ENCODE data around the gene RBM25. TPM values are rescaled to one million over a fixed set of nuclear protein-coding genes. Genes with fewer than 3 reads are reported as not detected.

Gene RBM25
- total and polyA plus RNA-seq, 2 experiments from 2014 or later: 120 to 204 TPM

DNA sequence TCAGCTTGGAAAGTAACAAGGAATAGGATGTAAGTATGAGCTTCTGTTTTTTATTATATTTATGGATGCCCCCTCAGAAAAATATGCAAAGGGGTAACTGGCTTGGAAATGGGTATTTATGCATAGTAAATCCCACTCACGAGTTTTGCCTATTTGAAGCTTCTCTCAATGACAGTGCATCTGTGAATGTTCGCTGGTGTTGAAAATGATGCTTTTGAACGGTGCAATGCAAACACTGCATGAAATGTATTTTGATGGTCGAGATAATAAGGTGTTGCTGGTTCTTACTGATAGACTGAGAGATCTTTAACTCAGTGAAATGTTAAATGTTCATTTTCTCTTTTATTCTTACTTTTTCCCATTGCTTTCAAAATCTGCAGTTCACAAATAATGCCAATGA lies 42.0 kb downstream of the RBM25 start:
- Mint-ChIP-seq H3K4me1 (peaks cover 5% of the 10 kb centered on the region; the same call in 2 of the 3 replicates), H3K4me3 (no peak overlapping the region), H3K27ac (no peak overlapping the region), H3K36me3 (ENCODE audit: low read depth) (peaks cover 78% of the 10 kb centered on the region), H3K9me3 (no peaks in the 10 kb centered on the region), H3K27me3 (ENCODE audit: insufficient read depth, low read depth, poor library complexity) (no peaks in the 10 kb centered on the region)
- Histone ChIP-seq H4K20me1 (replicated peaks; ENCODE audit: insufficient read depth) (peaks cover 11% of the 10 kb centered on the region; the same call in 1 of the 2 replicates), H3K4me1 (ENCODE audit: insufficient read depth) (peaks cover 4% of the 10 kb centered on the region; the same call in 1 of the 2 replicates), H3K79me2 (replicated peaks; ENCODE audit: insufficient read depth) (peaks cover 47% of the 10 kb centered on the region), H3K9me2 (ENCODE audit: insufficient read depth) (no peaks in the 10 kb centered on the region), H3K36me3 (ENCODE audit: insufficient read depth) (peaks cover 65% of the 10 kb centered on the region), H3K4me3 (no peak overlapping the region), H3K27me3 (ENCODE audit: insufficient read depth) (no peaks in the 10 kb centered on the region), H3K4me2 (no peak overlapping the region), H3F3A (replicated peaks; ENCODE audit: low read depth) (peaks cover 10% of the 10 kb centered on the region; the same call in 1 of the 2 replicates), H2AFZ (no peak overlapping the region), H3K27ac (ENCODE audit: low read depth) (no peak overlapping the region)
- no peak for TF ChIP-seq ETS1 (IDR thresholded peaks at IDR 0.05)
- no peak for TF ChIP-seq STAT1 (IDR thresholded peaks at IDR 0.05; ENCODE audit: unreplicated experiment)
- TF ChIP-seq REST (IDR thresholded peaks at IDR 0.05; ENCODE audit: unreplicated experiment): no peak
- TF ChIP-seq POLR2AphosphoS5 (IDR thresholded peaks at IDR 0.05; ENCODE audit: low read depth): no peak
- DNase-seq (ENCODE audit: low spot score) (no peak), ATAC-seq (no peak)

DNA sequence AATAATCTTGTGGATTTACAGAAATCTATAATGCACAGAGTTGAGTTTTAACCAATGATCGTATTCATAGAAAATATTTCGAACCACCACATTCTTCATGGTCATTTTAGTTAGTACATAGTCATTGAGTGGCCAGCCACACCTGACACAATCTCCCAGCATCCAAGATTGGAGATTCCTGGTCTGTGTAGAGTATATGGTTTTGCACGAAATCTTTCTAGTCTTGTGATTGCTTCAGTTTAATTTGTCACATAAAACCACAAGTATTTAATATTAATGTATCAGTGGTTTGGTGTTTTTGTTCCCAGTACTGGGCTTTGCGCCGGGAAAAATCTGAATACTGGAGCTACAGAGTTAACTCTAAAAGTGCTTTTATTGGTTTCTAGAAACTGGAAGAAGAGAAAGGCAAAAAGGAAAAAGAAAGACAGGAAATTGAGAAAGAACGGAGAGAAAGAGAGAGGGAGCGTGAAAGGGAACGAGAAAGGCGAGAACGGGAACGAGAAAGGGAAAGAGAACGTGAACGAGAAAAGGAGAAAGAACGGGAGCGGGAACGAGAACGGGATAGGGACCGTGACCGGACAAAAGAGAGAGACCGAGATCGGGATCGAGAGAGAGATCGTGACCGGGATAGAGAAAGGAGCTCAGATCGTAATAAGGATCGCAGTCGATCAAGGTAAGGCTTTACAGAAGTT lies 44.6 kb downstream of the RBM25 start:
- Mint-ChIP-seq H3K27me3 (ENCODE audit: insufficient read depth, low read depth, poor library complexity) (no peaks in the 10 kb centered on the region), H3K27ac (no peak overlapping the region)
- peaks cover 84% of the 10 kb centered on the region for H3K36me3 ChIP-seq (ENCODE audit: insufficient read depth)

More for the DNA sequence above, 44.6 kb downstream of the RBM25 start:
- no peaks in the 10 kb centered on the region for H3K9me3 Mint-ChIP-seq
- H3K4me3 ChIP-seq: no peak overlapping the region
- DNase-seq (ENCODE audit: low spot score): no peak
- no peak overlapping the region for H3K4me3 Mint-ChIP-seq
- H3K4me2 ChIP-seq: no peak overlapping the region
- H4K20me1 ChIP-seq (replicated peaks; ENCODE audit: insufficient read depth): peaks cover 5% of the 10 kb centered on the region; the same call in 1 of the 2 replicates
- no peak for TF ChIP-seq CREB1 (CRISPR knock-in tag; IDR thresholded peaks at IDR 0.05; ENCODE audit: low read depth)
- peaks cover 10% of the 10 kb centered on the region; the same call in 1 of the 2 replicates for H3F3A ChIP-seq (replicated peaks; ENCODE audit: low read depth)
- no peaks in the 10 kb centered on the region for H3K27me3 ChIP-seq (ENCODE audit: insufficient read depth)
- H3K27ac ChIP-seq (ENCODE audit: low read depth): 0 out of 2 replicates have a peak overlapping the region, but pooled peaks have one; percentile 4
- no peak for ATAC-seq
- H3K4me1 ChIP-seq (ENCODE audit: insufficient read depth): no peaks in the 10 kb centered on the region
- no peak overlapping the region for H2AFZ ChIP-seq
- peaks cover 27% of the 10 kb centered on the region; the same call in 1 of the 2 replicates for H3K79me2 ChIP-seq (replicated peaks; ENCODE audit: insufficient read depth)
- H3K9me2 ChIP-seq (ENCODE audit: insufficient read depth): no peaks in the 10 kb centered on the region
- no peaks in the 10 kb centered on the region for H3K4me1 Mint-ChIP-seq
- peaks cover 89% of the 10 kb centered on the region for H3K36me3 Mint-ChIP-seq (ENCODE audit: low read depth)
